Measurements from ENCODE around the gene AGK.

The AGK gene

DNA sequence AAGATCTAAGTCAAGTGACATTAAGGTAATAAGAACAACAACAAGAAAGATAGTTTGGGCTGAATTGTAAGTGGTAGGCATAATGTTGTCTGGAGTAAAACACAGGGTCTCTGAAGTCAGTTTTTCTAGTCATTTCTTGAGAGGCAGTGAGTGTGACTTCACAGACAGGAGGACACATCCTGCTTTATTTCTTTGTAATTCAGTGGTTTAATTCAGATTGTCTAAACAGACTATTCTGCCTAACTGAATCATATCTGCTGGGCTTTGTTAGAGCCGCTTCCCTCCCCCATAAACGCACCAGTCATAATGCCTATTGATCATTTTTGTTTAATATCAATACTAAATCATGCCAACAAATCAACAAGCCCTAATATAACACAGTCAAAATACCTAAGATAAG is 46.8 kb downstream of the AGK start:
- H3K4me3 ChIP-seq (ENCODE audit: low read length), result no peak overlapping the region
- TF ChIP-seq CTCF (IDR thresholded peaks at IDR 0.05; ENCODE audit: low read depth, low read length) (no peak), EZH2phosphoT487 (IDR thresholded peaks at IDR 0.05; ENCODE audit: low read depth) (no peak)
- no peak overlapping the region for H2AFZ ChIP-seq (ENCODE audit: low read depth, low read length)
- no peak overlapping the region for H3K4me2 ChIP-seq (ENCODE audit: low read length)
- no peaks in the 10 kb centered on the region for H3K4me1 ChIP-seq (ENCODE audit: low read length)
- H4K20me1 ChIP-seq (ENCODE audit: insufficient read depth, low read length), result no peaks in the 10 kb centered on the region
- no peaks in the 10 kb centered on the region for H3K9me3 ChIP-seq (ENCODE audit: insufficient read depth, low read length)
- no peak overlapping the region for H3K27ac ChIP-seq (ENCODE audit: low read length)
- H3K27me3 ChIP-seq (ENCODE audit: low read depth, low read length), result no peaks in the 10 kb centered on the region
- H3K9ac ChIP-seq (ENCODE audit: low read length), result no peak overlapping the region
- H3K79me2 ChIP-seq (ENCODE audit: low read length), result no peaks in the 10 kb centered on the region
- H3K36me3 ChIP-seq (replicated peaks; ENCODE audit: low read depth, low read length), result peaks cover 6% of the 10 kb centered on the region

DNA sequence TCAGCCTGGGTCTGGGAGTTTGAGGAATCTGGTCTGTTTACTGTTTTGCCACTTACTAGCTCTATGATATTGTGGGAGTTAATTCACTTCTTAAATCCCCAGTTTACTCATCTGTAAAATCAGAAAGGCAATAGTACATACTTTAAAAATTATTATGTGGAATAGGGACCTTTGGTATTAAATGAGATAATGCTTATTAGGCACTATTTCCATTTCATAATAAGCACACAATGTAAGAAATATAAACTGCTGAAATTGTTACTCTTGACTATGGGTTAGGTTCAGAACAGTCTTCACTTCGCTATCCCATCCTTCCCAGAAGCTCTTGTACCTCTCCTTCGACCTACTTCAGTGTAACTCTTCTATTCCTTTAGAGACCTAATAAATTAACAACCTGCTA is 47.2 kb downstream of the AGK start:
- Histone ChIP-seq H3K79me2 (ENCODE audit: low read length) (no peaks in the 10 kb centered on the region), H2AFZ (ENCODE audit: low read depth, low read length) (no peak overlapping the region), H3K4me2 (ENCODE audit: low read length) (no peak overlapping the region), H3K4me3 (ENCODE audit: low read length) (no peak overlapping the region), H4K20me1 (ENCODE audit: insufficient read depth, low read length) (no peaks in the 10 kb centered on the region), H3K4me1 (ENCODE audit: low read length) (no peaks in the 10 kb centered on the region), H3K9me3 (ENCODE audit: insufficient read depth, low read length) (no peaks in the 10 kb centered on the region), H3K27ac (ENCODE audit: low read length) (no peak overlapping the region), H3K36me3 (replicated peaks; ENCODE audit: low read depth, low read length) (peaks cover 4% of the 10 kb centered on the region), H3K27me3 (ENCODE audit: low read depth, low read length) (no peaks in the 10 kb centered on the region), H3K9ac (ENCODE audit: low read length) (no peak overlapping the region)
- TF ChIP-seq CTCF (IDR thresholded peaks at IDR 0.05; ENCODE audit: low read depth, low read length) (no peak), EZH2phosphoT487 (IDR thresholded peaks at IDR 0.05; ENCODE audit: low read depth) (no peak)

- Histone ChIP-seq H3K27me3 (ENCODE audit: low read depth, low read length) (no peaks in the 10 kb centered on the region), H3K9me3 (ENCODE audit: insufficient read depth, low read length) (no peaks in the 10 kb centered on the region), H4K20me1 (ENCODE audit: insufficient read depth, low read length) (no peaks in the 10 kb centered on the region), H3K27ac (ENCODE audit: low read length) (no peak overlapping the region), H3K79me2 (ENCODE audit: low read length) (no peaks in the 10 kb centered on the region), H3K36me3 (replicated peaks; ENCODE audit: low read depth, low read length) (peaks cover 4% of the 10 kb centered on the region), H2AFZ (ENCODE audit: low read depth, low read length) (no peak overlapping the region), H3K4me3 (ENCODE audit: low read length) (no peak overlapping the region), H3K9ac (ENCODE audit: low read length) (no peak overlapping the region), H3K4me2 (ENCODE audit: low read length) (no peak overlapping the region), H3K4me1 (ENCODE audit: low read length) (no peaks in the 10 kb centered on the region)
- TF ChIP-seq EZH2phosphoT487 (IDR thresholded peaks at IDR 0.05; ENCODE audit: low read depth), result no peak
- no peak for TF ChIP-seq CTCF (IDR thresholded peaks at IDR 0.05; ENCODE audit: low read depth, low read length)
These were observed 49.2 kb downstream of the AGK start for GRCh38 chr7:141600168-141601006.

- Histone ChIP-seq H3K27ac (ENCODE audit: low read length) (no peak overlapping the region), H3K4me2 (ENCODE audit: low read length) (no peak overlapping the region), H3K9ac (ENCODE audit: low read length) (no peak overlapping the region), H2AFZ (ENCODE audit: low read depth, low read length) (no peak overlapping the region), H3K36me3 (replicated peaks; ENCODE audit: low read depth, low read length) (peaks cover 19% of the 10 kb centered on the region), H4K20me1 (ENCODE audit: insufficient read depth, low read length) (no peaks in the 10 kb centered on the region), H3K9me3 (ENCODE audit: insufficient read depth, low read length) (no peaks in the 10 kb centered on the region), H3K4me1 (ENCODE audit: low read length) (no peaks in the 10 kb centered on the region), H3K79me2 (ENCODE audit: low read length) (no peaks in the 10 kb centered on the region), H3K27me3 (ENCODE audit: low read depth, low read length) (no peaks in the 10 kb centered on the region), H3K4me3 (ENCODE audit: low read length) (no peak overlapping the region)
- no peak for TF ChIP-seq EZH2phosphoT487 (IDR thresholded peaks at IDR 0.05; ENCODE audit: low read depth)
- no peak for TF ChIP-seq CTCF (IDR thresholded peaks at IDR 0.05; ENCODE audit: low read depth, low read length)
These were observed 58.4 kb downstream of the AGK start for GRCh38 chr7:141609576-141609975.

All from OCI-LY3 (cell line).